ENCODE data around the gene SLC2A1.
"Not testable (repeated sequence)": the region's sequence is repeated elsewhere in the genome, so short reads cannot be mapped to it uniquely, and the experiment has no call there.

Gene SLC2A1

GRCh38 chr1:42910985-42911384 lies 47.7 kb downstream of the SLC2A1 start:
- TF ChIP-seq CTCF (IDR thresholded peaks at IDR 0.05; ENCODE audit: low read depth, low read length, missing control alignments), result no peak
- DNase-seq (ENCODE audit: low read depth), result no peak
- no peak overlapping the region for H3K4me3 ChIP-seq (ENCODE audit: low read depth, low read length)
- in situ Hi-C loops (cut with HindIII; ENCODE audit: low sequenced_read_pairs), result no loop called here

GRCh38 chr1:42908046-42908445 lies 50.6 kb downstream of the SLC2A1 start:
- DNase-seq (ENCODE audit: low read depth), result no peak
- H3K4me3 ChIP-seq (ENCODE audit: low read depth, low read length), result no peak overlapping the region
- in situ Hi-C loops (cut with HindIII; ENCODE audit: low sequenced_read_pairs), result no loop called here
- TF ChIP-seq CTCF (IDR thresholded peaks at IDR 0.05; ENCODE audit: low read depth, low read length, missing control alignments), result no peak

GRCh38 chr1:42904434-42904833 lies 54.2 kb downstream of the SLC2A1 start:
- DNase-seq (ENCODE audit: low read depth), result no peak
- H3K4me3 ChIP-seq (ENCODE audit: low read depth, low read length), result no peak overlapping the region
- TF ChIP-seq CTCF (IDR thresholded peaks at IDR 0.05; ENCODE audit: low read depth, low read length, missing control alignments), result no peak
- in situ Hi-C loops (cut with HindIII; ENCODE audit: low sequenced_read_pairs), result no loop called here

GRCh38 chr1:42899960-42900359 lies 58.7 kb downstream of the SLC2A1 start:
- in situ Hi-C loops (cut with HindIII; ENCODE audit: low sequenced_read_pairs); DNase-seq (ENCODE audit: low read depth): not testable (repeated sequence)

GRCh38 chr1:42891465-42892138 lies 67.1 kb downstream of the SLC2A1 start:
- H3K4me3 ChIP-seq (ENCODE audit: low read depth, low read length), result no peak overlapping the region
- DNase-seq (ENCODE audit: low read depth), result no peak
- in situ Hi-C loops (cut with HindIII; ENCODE audit: low sequenced_read_pairs), result no loop called here
- TF ChIP-seq CTCF (IDR thresholded peaks at IDR 0.05; ENCODE audit: low read depth, low read length, missing control alignments), result no peak

More at GRCh38 chr1:42899960-42900359, 58.7 kb downstream of the SLC2A1 start:
- H3K4me3 ChIP-seq (ENCODE audit: low read depth, low read length), result not testable (repeated sequence)

GRCh38 chr1:42889264-42889663 lies 69.4 kb downstream of the SLC2A1 start:
- no peak for DNase-seq (ENCODE audit: low read depth)
- no peak overlapping the region for H3K4me3 ChIP-seq (ENCODE audit: low read depth, low read length)
- in situ Hi-C loops (cut with HindIII; ENCODE audit: low sequenced_read_pairs), result no loop called here
- no peak for TF ChIP-seq CTCF (IDR thresholded peaks at IDR 0.05; ENCODE audit: low read depth, low read length, missing control alignments)

GRCh38 chr1:42888013-42888633 lies 70.5 kb downstream of the SLC2A1 start:
- no peak for TF ChIP-seq CTCF (IDR thresholded peaks at IDR 0.05; ENCODE audit: low read depth, low read length, missing control alignments)
- no peak overlapping the region for H3K4me3 ChIP-seq (ENCODE audit: low read depth, low read length)
- no peak for DNase-seq (ENCODE audit: low read depth)
- in situ Hi-C loops (cut with HindIII; ENCODE audit: low sequenced_read_pairs), result no loop called here

All from astrocyte of the cerebellum (primary cell).